ENCODE data around the gene YTHDC2. TPM values are rescaled to one million over a fixed set of nuclear protein-coding genes. Genes with fewer than 3 reads are reported as not detected.
A peak's percentile ranks its signal among the peaks of the same experiment; 100 is the strongest.

Gene YTHDC2
- total RNA-seq, 1 experiment from 2014 or later, result 29.4 TPM

GRCh38 chr5:113503146-113503545, 10.3 kb upstream of the YTHDC2 start:
- no peaks in the 10 kb centered on the region for H3K27me3 ChIP-seq (replicated peaks)
- peaks cover 25% of the 10 kb centered on the region for H3K4me1 ChIP-seq (replicated peaks)
- no peaks in the 10 kb centered on the region for H3K36me3 ChIP-seq
- no peak for DNase-seq (ENCODE audit: low read depth in 1 of 2, low spot score in 2 of 2)
- no peaks in the 10 kb centered on the region for H3K9me3 ChIP-seq (replicated peaks)
- H3K27ac ChIP-seq, result no peak overlapping the region
- no peak overlapping the region for H3K4me3 ChIP-seq

DNA sequence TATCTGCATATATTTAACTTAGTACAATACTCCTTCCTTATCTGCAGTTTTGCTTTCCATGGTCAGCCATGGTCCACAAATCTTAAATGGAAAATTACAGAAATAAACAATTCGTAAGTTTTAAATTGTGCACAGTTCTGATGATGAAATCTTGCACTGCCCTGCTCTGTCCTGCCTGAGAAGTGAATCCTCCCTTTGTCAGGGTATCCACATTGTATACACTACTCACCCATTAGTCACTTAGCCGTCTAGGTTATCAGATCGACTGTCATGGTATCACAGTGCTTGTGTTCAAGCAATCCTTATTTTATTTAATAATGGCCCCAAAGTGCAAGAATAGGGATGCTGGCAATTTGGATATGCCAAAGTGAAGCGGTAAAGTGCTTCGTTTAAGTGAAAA, 8.3 kb upstream of the YTHDC2 start:
- H3K9me3 ChIP-seq (replicated peaks), result no peaks in the 10 kb centered on the region
- peak in 1 of 2 experiments; percentile 37 for DNase-seq (ENCODE audit: low read depth in 1 of 2, low spot score in 2 of 2)
- H3K27ac ChIP-seq, result no peak overlapping the region
- no peaks in the 10 kb centered on the region for H3K36me3 ChIP-seq
- H3K27me3 ChIP-seq (replicated peaks), result no peaks in the 10 kb centered on the region
- H3K4me1 ChIP-seq (replicated peaks), result peaks cover 32% of the 10 kb centered on the region
- no peak overlapping the region for H3K4me3 ChIP-seq

- H3K27me3 ChIP-seq (replicated peaks), result no peaks in the 10 kb centered on the region
- H3K36me3 ChIP-seq, result no peaks in the 10 kb centered on the region
- no peak overlapping the region for H3K27ac ChIP-seq
- no peak overlapping the region for H3K4me3 ChIP-seq
- peaks cover 21% of the 10 kb centered on the region for H3K4me1 ChIP-seq (replicated peaks)
- DNase-seq (ENCODE audit: low read depth in 1 of 2, low spot score in 2 of 2), result no peak
- no peaks in the 10 kb centered on the region for H3K9me3 ChIP-seq (replicated peaks)
Observed at GRCh38 chr5:113507601-113508000, 5.9 kb upstream of the YTHDC2 start.

DNA sequence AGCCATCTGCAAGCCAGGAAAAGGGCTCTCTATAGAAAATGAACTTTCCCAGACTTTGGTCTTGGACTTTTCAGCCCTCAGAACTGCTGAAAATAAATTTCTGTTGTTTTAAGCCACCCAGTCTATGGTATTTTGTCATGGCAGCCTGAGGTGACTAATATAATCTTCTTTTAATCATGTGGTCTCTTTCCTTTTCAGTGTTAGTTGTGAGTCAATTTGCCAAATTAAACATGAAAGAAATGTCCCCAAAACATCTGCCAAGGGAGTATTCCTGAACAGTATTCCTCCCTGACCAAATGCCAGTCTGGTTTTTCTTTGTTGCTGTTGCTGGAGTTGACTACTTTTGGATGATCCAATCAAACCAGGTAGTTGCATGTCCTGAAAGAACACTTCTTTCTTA, 4.7 kb upstream of the YTHDC2 start:
- Histone ChIP-seq H3K27me3 (replicated peaks) (no peaks in the 10 kb centered on the region), H3K4me1 (replicated peaks) (peaks cover 27% of the 10 kb centered on the region), H3K9me3 (replicated peaks) (no peaks in the 10 kb centered on the region), H3K36me3 (peaks cover 3% of the 10 kb centered on the region), H3K4me3 (no peak overlapping the region), H3K27ac (no peak overlapping the region)
- DNase-seq (ENCODE audit: low read depth in 1 of 2, low spot score in 2 of 2), result peak in 1 of 2 experiments; percentile 50

- Histone ChIP-seq H3K27ac (no peak overlapping the region), H3K4me3 (no peak overlapping the region), H3K9me3 (replicated peaks) (no peaks in the 10 kb centered on the region), H3K36me3 (peaks cover 14% of the 10 kb centered on the region), H3K27me3 (replicated peaks) (no peaks in the 10 kb centered on the region), H3K4me1 (replicated peaks) (peaks cover 27% of the 10 kb centered on the region)
- DNase-seq (ENCODE audit: low read depth in 1 of 2, low spot score in 2 of 2), result no peak
Observed at GRCh38 chr5:113510836-113511451, 2.5 kb upstream of the YTHDC2 start.

GRCh38 chr5:113512341-113512740, 1.2 kb upstream of the YTHDC2 start:
- no peak for DNase-seq (ENCODE audit: low read depth in 1 of 2, low spot score in 2 of 2)
- Histone ChIP-seq H3K9me3 (replicated peaks) (no peaks in the 10 kb centered on the region), H3K36me3 (peaks cover 28% of the 10 kb centered on the region), H3K27me3 (replicated peaks) (no peaks in the 10 kb centered on the region), H3K4me1 (replicated peaks) (peaks cover 27% of the 10 kb centered on the region), H3K4me3 (no peak overlapping the region), H3K27ac (no peak overlapping the region)

DNA sequence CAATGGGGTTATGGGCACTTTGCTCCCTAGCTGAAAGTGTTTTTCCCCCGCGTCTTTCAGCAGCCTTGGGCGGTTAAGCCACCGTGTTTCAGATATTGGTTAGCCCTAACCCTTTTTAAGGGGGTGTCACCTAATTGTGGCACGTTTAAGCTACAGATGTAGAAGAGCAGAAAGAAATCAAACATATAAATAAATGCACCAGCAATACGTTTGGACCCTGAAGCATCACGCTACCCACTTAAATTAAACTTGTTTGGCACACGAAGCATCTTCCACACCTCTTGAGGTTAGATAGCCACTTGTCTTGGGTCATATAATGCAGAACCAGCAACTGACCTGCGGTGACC, 768 bp downstream of the YTHDC2 start:
- DNase-seq (ENCODE audit: low read depth in 1 of 2, low spot score in 2 of 2), result peak in 1 of 2 experiments; percentile 48
- Histone ChIP-seq H3K36me3 (peaks cover 41% of the 10 kb centered on the region), H3K27me3 (replicated peaks) (no peaks in the 10 kb centered on the region), H3K4me3 (peak overlapping the region; percentile 79), H3K4me1 (replicated peaks) (peaks cover 19% of the 10 kb centered on the region), H3K27ac (peak overlapping the region; percentile 87), H3K9me3 (replicated peaks) (no peaks in the 10 kb centered on the region)

DNA sequence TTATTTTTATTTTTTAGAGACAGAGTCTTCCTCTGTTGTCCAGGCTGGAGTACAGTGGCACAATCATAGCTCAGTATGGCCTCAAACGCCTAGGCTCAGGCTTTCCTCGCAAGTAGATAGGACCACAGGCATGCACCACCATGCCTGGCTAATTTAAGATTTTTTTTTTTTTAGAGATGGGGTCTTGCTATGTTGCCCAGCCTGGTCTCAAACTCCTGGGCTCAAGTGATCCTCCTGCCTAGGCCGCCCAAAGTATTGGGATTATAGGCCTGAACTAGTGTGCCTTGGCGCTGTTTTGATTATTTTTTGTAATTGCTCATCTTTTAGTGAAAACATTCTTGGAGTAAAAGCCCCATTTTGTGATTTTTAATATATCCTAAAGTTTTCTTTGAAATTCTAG, 5.4 kb downstream of the YTHDC2 start:
- Histone ChIP-seq H3K9me3 (replicated peaks) (no peaks in the 10 kb centered on the region), H3K4me3 (no peak overlapping the region), H3K36me3 (peaks cover 56% of the 10 kb centered on the region), H3K27ac (no peak overlapping the region), H3K4me1 (replicated peaks) (peaks cover 21% of the 10 kb centered on the region), H3K27me3 (replicated peaks) (no peaks in the 10 kb centered on the region)
- DNase-seq (ENCODE audit: low read depth in 1 of 2, low spot score in 2 of 2), result no peak

GRCh38 chr5:113519412-113519811, 5.9 kb downstream of the YTHDC2 start:
- Histone ChIP-seq H3K27me3 (replicated peaks) (no peaks in the 10 kb centered on the region), H3K27ac (no peak overlapping the region), H3K9me3 (replicated peaks) (no peaks in the 10 kb centered on the region), H3K36me3 (peaks cover 56% of the 10 kb centered on the region), H3K4me3 (no peak overlapping the region), H3K4me1 (replicated peaks) (peaks cover 19% of the 10 kb centered on the region)
- no peak for DNase-seq (ENCODE audit: low read depth in 1 of 2, low spot score in 2 of 2)

GRCh38 chr5:113520429-113520828, 6.9 kb downstream of the YTHDC2 start:
- DNase-seq (ENCODE audit: low read depth in 1 of 2, low spot score in 2 of 2), result no peak
- no peaks in the 10 kb centered on the region for H3K9me3 ChIP-seq (replicated peaks)
- H3K36me3 ChIP-seq, result peaks cover 53% of the 10 kb centered on the region
- H3K27me3 ChIP-seq (replicated peaks), result no peaks in the 10 kb centered on the region
- no peak overlapping the region for H3K4me3 ChIP-seq
- no peak overlapping the region for H3K27ac ChIP-seq
- peaks cover 14% of the 10 kb centered on the region for H3K4me1 ChIP-seq (replicated peaks)

DNA sequence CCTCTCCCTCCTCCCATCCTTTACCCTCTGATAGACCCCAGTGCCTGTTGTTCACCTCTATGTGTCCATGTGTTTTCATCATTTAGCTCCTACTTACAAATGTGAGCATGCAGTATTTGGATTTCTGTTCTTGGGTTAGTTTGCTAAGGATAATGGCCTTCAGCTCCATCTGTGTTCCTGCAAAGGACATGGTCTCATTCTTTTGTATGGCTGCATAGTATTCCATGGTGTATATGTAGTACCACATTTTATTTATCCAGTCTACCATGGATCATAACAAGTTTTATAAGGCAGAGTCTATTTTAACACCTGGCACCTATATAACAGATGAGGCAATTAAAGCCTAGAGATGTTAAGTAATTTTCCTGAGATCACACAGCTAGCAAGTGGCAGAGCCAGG, 7.4 kb downstream of the YTHDC2 start:
- Histone ChIP-seq H3K4me3 (no peak overlapping the region), H3K9me3 (replicated peaks) (no peaks in the 10 kb centered on the region), H3K4me1 (replicated peaks) (peaks cover 11% of the 10 kb centered on the region), H3K36me3 (peaks cover 48% of the 10 kb centered on the region), H3K27me3 (replicated peaks) (no peaks in the 10 kb centered on the region), H3K27ac (no peak overlapping the region)
- DNase-seq (ENCODE audit: low read depth in 1 of 2, low spot score in 2 of 2), result no peak

DNA sequence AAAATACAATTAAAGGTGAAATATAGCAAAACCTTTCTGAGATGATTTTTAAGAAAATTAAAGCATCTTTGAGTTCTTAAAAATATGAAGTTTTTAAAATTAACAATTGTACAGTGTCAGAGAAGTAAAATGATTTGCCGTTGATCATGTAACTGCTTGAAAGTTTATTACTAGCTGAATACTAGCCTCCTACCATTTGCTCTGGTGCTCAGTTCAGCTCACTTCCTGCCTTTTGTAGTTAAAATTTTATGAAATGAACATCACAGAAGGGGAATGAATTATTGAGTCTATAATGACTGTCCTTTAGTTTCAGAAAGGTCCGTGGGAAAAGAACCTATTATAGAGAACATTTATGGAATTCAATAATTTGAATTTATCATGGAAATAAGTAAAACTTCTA, 9.7 kb downstream of the YTHDC2 start:
- Histone ChIP-seq H3K4me3 (no peak overlapping the region), H3K27ac (no peak overlapping the region), H3K9me3 (replicated peaks) (no peaks in the 10 kb centered on the region), H3K36me3 (peaks cover 34% of the 10 kb centered on the region), H3K4me1 (replicated peaks) (peaks cover 30% of the 10 kb centered on the region), H3K27me3 (replicated peaks) (no peaks in the 10 kb centered on the region)
- no peak for DNase-seq (ENCODE audit: low read depth in 1 of 2, low spot score in 2 of 2)

DNA sequence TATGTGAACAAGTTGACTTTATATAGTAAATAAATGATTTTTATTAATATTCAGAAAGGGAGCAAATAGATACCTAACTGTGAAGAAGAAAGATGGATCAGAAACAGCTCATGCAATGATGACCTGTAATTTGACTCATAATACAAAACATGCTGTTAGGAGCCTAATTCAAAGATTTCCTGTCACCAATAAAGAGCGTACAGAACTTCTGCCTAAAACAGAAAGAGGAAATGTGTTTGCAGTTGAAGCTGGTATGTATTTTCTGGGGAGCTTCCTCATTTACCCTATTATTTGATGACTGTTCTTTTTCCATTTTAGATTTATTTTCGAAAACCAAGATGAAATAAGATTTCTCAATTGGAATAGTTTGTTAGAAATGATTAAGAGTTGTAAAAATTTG, 11.4 kb downstream of the YTHDC2 start:
- H3K27me3 ChIP-seq (replicated peaks), result no peaks in the 10 kb centered on the region
- peaks cover 21% of the 10 kb centered on the region for H3K36me3 ChIP-seq
- H3K4me3 ChIP-seq, result no peak overlapping the region
- H3K9me3 ChIP-seq (replicated peaks), result no peaks in the 10 kb centered on the region
- no peak for DNase-seq (ENCODE audit: low read depth in 1 of 2, low spot score in 2 of 2)
- no peak overlapping the region for H3K27ac ChIP-seq
- H3K4me1 ChIP-seq (replicated peaks), result peaks cover 35% of the 10 kb centered on the region

DNA sequence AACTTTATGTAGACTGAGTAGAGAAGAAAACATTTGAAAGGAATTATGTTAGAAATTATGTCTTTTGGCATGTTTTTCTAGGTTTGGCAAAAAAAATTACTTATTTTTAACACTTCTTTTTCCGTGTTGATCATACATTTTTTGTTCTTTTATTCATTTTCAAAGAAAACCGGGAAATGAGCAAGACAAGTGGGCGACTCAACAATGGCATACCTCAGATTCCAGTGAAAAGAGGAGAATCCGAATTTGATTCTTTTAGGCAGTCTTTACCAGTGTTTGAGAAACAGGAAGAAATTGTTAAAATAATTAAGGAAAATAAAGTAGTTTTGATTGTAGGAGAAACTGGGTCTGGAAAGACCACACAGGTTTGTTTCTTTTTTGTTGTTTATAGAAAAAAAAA, 12.9 kb downstream of the YTHDC2 start:
- peak in 1 of 2 experiments; percentile 60 for DNase-seq (ENCODE audit: low read depth in 1 of 2, low spot score in 2 of 2)
- peaks cover 18% of the 10 kb centered on the region for H3K36me3 ChIP-seq
- no peaks in the 10 kb centered on the region for H3K27me3 ChIP-seq (replicated peaks)
- H3K4me3 ChIP-seq, result no peak overlapping the region
- peaks cover 32% of the 10 kb centered on the region for H3K4me1 ChIP-seq (replicated peaks)
- H3K27ac ChIP-seq, result peak overlapping the region; percentile 81
- no peaks in the 10 kb centered on the region for H3K9me3 ChIP-seq (replicated peaks)

DNA sequence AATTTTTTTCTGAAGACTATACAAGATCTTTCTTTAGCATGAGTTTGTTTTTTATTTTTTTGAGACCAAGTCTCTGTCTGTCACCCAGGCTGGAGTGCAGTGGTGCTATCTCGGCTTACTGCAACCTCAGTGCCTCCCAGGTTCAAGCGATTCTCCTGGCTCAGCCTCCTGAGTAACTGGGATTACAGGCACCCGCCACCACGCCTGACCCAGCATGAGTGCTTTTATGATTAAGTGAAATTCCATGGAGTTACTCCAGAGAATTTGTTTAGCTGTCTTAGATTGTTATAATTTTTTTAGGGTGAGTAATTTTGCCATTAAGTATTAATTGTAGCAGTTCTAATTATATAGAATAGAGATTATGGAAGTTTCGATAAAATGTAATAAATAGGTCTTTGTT, 14.3 kb downstream of the YTHDC2 start:
- no peak for DNase-seq (ENCODE audit: low read depth in 1 of 2, low spot score in 2 of 2)
- Histone ChIP-seq H3K4me1 (replicated peaks) (peaks cover 26% of the 10 kb centered on the region), H3K27ac (no peak overlapping the region), H3K36me3 (peaks cover 25% of the 10 kb centered on the region), H3K4me3 (no peak overlapping the region), H3K9me3 (replicated peaks) (no peaks in the 10 kb centered on the region), H3K27me3 (replicated peaks) (no peaks in the 10 kb centered on the region)
